ENCODE data around the gene COP1.
A peak's percentile ranks its signal among the peaks of the same experiment; 100 is the strongest.

Gene COP1

DNA sequence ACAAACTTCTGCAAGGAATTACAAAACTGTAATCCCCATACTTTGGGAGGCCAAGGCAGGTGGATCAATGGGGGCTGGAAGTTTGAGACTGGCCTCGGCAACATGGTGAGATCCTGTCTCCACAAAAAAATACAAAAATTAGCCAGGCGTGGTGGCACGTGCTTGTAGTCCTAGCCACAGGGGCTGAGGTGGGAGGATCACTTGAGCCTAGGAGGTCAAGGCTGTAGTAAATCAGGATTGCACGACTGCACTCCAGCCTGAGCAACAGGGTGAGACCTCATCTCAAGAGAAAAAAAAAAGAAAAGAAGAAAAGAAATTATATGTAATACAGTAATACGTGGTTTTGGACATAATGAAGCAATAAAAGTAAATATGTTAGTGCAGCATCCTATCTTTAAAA is 138.2 kb downstream of the COP1 start:
- Histone ChIP-seq H3K9me3 (ENCODE audit: control insufficient read depth, low read length) (no peaks in the 10 kb centered on the region), H3K4me3 (ENCODE audit: low read length) (no peak overlapping the region), H3K36me3 (ENCODE audit: control insufficient read depth, insufficient read depth, low read length, severe bottlenecking) (peaks cover 5% of the 10 kb centered on the region), H3K27me3 (replicated peaks; ENCODE audit: control insufficient read depth, insufficient read depth, low read length) (no peaks in the 10 kb centered on the region), H3K4me1 (ENCODE audit: control insufficient read depth, insufficient read depth, low read length) (no peaks in the 10 kb centered on the region), H3K9ac (ENCODE audit: low read length) (no peak overlapping the region)
- no peak for DNase-seq (ENCODE audit: low read depth)

DNA sequence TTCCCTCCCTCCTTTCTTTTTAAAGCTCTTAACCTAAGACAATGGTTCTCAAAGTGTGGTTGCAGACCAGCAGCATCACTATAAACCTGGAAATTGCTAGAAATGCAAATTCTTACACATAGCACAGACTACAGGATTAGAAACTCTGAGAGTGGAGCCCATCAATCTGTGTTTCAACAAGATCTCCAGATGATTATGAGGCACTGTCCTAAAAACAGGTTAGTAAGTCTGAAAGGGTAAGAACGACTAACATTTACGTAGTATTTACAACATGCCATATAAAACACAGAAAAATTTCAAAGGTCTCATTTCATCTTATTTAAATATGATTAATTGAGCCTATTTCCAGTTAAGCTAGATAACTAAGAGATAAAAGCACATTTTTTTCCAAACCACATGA is 138.8 kb downstream of the COP1 start:
- no peak overlapping the region for H3K4me3 ChIP-seq (ENCODE audit: low read length)
- H3K27me3 ChIP-seq (replicated peaks; ENCODE audit: control insufficient read depth, insufficient read depth, low read length) = no peaks in the 10 kb centered on the region
- H3K9me3 ChIP-seq (ENCODE audit: control insufficient read depth, low read length) = no peaks in the 10 kb centered on the region
- peaks cover 5% of the 10 kb centered on the region for H3K36me3 ChIP-seq (ENCODE audit: control insufficient read depth, insufficient read depth, low read length, severe bottlenecking)
- no peak overlapping the region for H3K9ac ChIP-seq (ENCODE audit: low read length)
- no peak for DNase-seq (ENCODE audit: low read depth)
- no peaks in the 10 kb centered on the region for H3K4me1 ChIP-seq (ENCODE audit: control insufficient read depth, insufficient read depth, low read length)

DNA sequence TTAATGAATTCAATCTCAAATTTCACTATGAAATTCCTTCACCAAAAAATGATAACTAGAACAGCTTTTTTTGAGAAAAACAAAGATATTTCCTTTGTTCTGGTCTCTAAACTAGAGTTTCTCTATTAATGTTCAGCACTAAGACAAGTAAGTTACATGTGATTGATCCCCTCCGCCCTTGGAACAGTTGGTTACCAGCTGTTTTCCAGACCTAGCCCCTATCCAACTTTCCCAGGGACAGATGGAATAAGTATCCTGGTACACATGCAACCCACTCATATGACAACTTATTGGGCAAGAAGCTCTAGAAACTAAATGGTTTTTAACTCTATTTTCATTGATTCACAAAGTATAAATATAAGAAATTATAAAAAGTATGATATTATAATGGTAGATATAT is 140.4 kb downstream of the COP1 start:
- no peaks in the 10 kb centered on the region for H3K4me1 ChIP-seq (ENCODE audit: control insufficient read depth, insufficient read depth, low read length)
- H3K36me3 ChIP-seq (ENCODE audit: control insufficient read depth, insufficient read depth, low read length, severe bottlenecking) = peaks cover under 1% of the 10 kb centered on the region
- H3K9me3 ChIP-seq (ENCODE audit: control insufficient read depth, low read length) = no peaks in the 10 kb centered on the region
- no peak overlapping the region for H3K9ac ChIP-seq (ENCODE audit: low read length)
- H3K4me3 ChIP-seq (ENCODE audit: low read length) = no peak overlapping the region
- no peak for DNase-seq (ENCODE audit: low read depth)
- no peaks in the 10 kb centered on the region for H3K27me3 ChIP-seq (replicated peaks; ENCODE audit: control insufficient read depth, insufficient read depth, low read length)

DNA sequence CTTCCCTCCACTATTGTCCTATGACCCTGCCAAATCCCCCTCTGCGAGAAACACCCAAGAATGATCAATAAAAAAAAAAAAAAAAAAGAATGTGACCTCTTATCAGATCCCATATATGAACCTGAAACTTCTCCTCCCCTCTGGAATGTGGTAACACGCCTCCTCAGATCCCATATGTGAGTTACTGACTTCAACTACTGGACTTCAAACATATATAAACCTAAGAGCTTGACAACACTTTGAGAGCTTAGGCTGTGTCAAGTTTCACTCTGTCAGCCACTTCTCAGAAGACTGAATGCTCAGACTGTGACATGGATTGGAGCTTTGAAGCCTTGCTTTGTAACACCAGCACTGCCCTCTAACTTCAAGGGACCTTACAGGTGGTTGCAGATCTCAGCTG is 148.4 kb downstream of the COP1 start:
- Histone ChIP-seq H3K9ac (ENCODE audit: low read length) (no peak overlapping the region), H3K27me3 (replicated peaks; ENCODE audit: control insufficient read depth, insufficient read depth, low read length) (no peaks in the 10 kb centered on the region), H3K4me3 (ENCODE audit: low read length) (no peak overlapping the region), H3K36me3 (ENCODE audit: control insufficient read depth, insufficient read depth, low read length, severe bottlenecking) (peaks cover 5% of the 10 kb centered on the region), H3K9me3 (ENCODE audit: control insufficient read depth, low read length) (no peaks in the 10 kb centered on the region), H3K4me1 (ENCODE audit: control insufficient read depth, insufficient read depth, low read length) (no peaks in the 10 kb centered on the region)
- DNase-seq (ENCODE audit: low read depth) = no peak

DNA sequence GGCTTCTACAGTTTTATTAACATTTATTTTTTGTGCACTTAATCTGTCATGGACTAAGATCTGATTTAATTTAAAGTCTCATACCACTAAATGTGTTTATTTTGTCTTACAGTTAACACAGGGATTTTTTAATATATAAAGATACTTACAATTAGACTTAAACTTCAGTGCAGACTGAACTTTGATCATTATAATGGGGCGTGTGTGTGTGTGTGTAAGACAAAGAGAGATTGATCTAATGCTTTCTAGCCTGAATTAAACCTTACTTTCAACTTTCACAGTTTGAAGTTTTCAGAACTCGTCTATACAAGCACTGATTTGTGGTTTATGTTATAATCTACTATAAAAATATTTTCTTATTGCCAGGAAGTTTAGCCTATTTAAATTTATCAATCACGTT is 150.8 kb downstream of the COP1 start:
- H3K4me1 ChIP-seq (ENCODE audit: control insufficient read depth, insufficient read depth, low read length) = peaks cover 5% of the 10 kb centered on the region
- H3K27me3 ChIP-seq (replicated peaks; ENCODE audit: control insufficient read depth, insufficient read depth, low read length) = no peaks in the 10 kb centered on the region
- DNase-seq (ENCODE audit: low read depth) = no peak
- H3K9ac ChIP-seq (ENCODE audit: low read length) = no peak overlapping the region
- H3K9me3 ChIP-seq (ENCODE audit: control insufficient read depth, low read length) = no peaks in the 10 kb centered on the region
- peaks cover 5% of the 10 kb centered on the region for H3K36me3 ChIP-seq (ENCODE audit: control insufficient read depth, insufficient read depth, low read length, severe bottlenecking)
- no peak overlapping the region for H3K4me3 ChIP-seq (ENCODE audit: low read length)

DNA sequence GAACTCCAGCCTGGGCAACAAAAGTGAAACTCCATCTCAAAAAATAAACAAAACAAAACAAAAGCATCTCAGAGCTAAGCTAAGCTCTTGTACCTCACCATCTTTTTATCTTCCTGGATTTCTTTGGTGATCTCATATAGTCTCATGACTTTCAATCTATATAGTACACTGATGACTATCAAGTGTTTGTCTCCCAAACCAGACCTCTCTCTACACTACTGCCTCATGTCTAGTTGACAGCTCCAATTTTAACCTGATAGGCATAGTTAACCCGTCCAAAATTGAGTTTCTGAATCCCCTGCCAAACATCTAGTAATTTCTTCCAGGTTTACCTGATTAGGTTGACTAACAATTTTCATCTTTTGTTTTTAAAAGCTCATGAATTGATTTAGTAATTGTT is 151.7 kb downstream of the COP1 start:
- peaks cover 5% of the 10 kb centered on the region for H3K4me1 ChIP-seq (ENCODE audit: control insufficient read depth, insufficient read depth, low read length)
- H3K36me3 ChIP-seq (ENCODE audit: control insufficient read depth, insufficient read depth, low read length, severe bottlenecking) = peaks cover 5% of the 10 kb centered on the region
- no peaks in the 10 kb centered on the region for H3K9me3 ChIP-seq (ENCODE audit: control insufficient read depth, low read length)
- no peak overlapping the region for H3K9ac ChIP-seq (ENCODE audit: low read length)
- H3K27me3 ChIP-seq (replicated peaks; ENCODE audit: control insufficient read depth, insufficient read depth, low read length) = no peaks in the 10 kb centered on the region
- H3K4me3 ChIP-seq (ENCODE audit: low read length) = no peak overlapping the region
- no peak for DNase-seq (ENCODE audit: low read depth)

DNA sequence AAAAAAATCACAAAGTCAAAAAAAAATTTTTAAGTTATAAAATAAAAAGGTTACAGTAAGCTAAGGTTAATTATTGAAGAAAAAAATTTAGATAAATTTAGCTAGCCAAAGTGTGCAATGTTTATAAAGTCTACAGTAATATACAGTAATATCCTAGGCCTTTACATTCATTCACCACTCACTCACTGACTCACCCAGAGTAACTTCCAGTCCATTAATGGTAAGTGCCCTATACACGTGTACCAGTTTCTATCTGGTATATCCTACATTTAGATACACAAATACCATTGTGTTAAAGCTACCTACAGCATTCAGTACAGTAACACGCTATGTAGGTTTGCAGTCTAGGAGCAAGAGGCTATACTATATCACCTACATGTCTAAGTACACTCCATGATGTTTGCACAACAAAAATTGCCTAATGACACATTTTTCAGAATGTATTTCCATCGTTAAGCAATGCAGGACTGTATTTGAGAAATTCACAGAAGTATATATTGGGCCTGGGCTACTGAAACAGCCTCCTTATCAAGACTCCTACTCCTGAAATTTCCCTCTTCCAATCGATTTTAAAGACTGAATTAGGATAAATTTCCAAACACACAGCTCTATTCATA is 155.1 kb downstream of the COP1 start:
- peaks cover 5% of the 10 kb centered on the region for H3K36me3 ChIP-seq (ENCODE audit: control insufficient read depth, insufficient read depth, low read length, severe bottlenecking)
- peak; percentile 17 for DNase-seq (ENCODE audit: low read depth)
- H3K9me3 ChIP-seq (ENCODE audit: control insufficient read depth, low read length) = no peaks in the 10 kb centered on the region
- peaks cover 5% of the 10 kb centered on the region for H3K4me1 ChIP-seq (ENCODE audit: control insufficient read depth, insufficient read depth, low read length)
- H3K9ac ChIP-seq (ENCODE audit: low read length) = no peak overlapping the region
- no peaks in the 10 kb centered on the region for H3K27me3 ChIP-seq (replicated peaks; ENCODE audit: control insufficient read depth, insufficient read depth, low read length)
- H3K4me3 ChIP-seq (ENCODE audit: low read length) = no peak overlapping the region

DNA sequence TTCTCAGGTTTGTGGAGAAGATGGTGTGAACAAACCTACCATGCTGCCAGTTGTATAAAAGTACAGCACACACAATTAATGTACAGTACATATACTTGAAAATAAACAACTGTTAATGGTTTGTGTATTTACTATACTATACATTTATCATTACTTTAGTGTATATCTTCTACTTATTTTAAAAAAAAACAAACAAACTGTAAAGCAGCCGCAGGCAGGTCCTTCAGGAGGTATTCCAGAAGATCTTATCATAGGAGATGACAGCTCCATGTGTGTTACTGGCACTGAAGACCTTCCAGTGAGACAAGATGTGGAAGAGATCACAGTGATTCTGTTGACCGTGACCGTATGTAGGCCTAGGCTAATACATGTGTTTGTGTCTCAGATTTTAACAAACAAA is 155.7 kb downstream of the COP1 start:
- peaks cover 5% of the 10 kb centered on the region for H3K36me3 ChIP-seq (ENCODE audit: control insufficient read depth, insufficient read depth, low read length, severe bottlenecking)
- H3K4me1 ChIP-seq (ENCODE audit: control insufficient read depth, insufficient read depth, low read length) = peaks cover 5% of the 10 kb centered on the region
- no peak overlapping the region for H3K4me3 ChIP-seq (ENCODE audit: low read length)
- H3K9me3 ChIP-seq (ENCODE audit: control insufficient read depth, low read length) = no peaks in the 10 kb centered on the region
- no peaks in the 10 kb centered on the region for H3K27me3 ChIP-seq (replicated peaks; ENCODE audit: control insufficient read depth, insufficient read depth, low read length)
- no peak for DNase-seq (ENCODE audit: low read depth)
- H3K9ac ChIP-seq (ENCODE audit: low read length) = no peak overlapping the region

DNA sequence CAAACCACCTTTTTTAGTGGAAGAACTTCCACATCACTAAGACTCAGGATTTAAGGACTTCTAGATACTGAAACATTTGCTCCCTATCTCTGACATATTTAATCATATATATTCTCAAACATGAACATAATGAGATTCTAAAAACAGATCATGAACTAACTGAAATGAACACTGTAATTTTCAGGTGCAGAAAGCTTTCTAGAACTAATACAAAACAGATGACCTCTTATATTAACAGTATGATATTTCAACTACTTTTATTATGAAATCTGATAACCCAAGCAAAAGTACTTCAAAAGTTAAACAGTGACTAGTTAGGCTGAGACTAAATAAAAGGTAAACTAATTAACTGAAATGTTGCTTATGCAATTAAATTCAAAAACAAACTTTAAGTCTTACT is 157.5 kb downstream of the COP1 start:
- H3K27me3 ChIP-seq (replicated peaks; ENCODE audit: control insufficient read depth, insufficient read depth, low read length) = no peaks in the 10 kb centered on the region
- peaks cover 5% of the 10 kb centered on the region for H3K36me3 ChIP-seq (ENCODE audit: control insufficient read depth, insufficient read depth, low read length, severe bottlenecking)

DNA sequence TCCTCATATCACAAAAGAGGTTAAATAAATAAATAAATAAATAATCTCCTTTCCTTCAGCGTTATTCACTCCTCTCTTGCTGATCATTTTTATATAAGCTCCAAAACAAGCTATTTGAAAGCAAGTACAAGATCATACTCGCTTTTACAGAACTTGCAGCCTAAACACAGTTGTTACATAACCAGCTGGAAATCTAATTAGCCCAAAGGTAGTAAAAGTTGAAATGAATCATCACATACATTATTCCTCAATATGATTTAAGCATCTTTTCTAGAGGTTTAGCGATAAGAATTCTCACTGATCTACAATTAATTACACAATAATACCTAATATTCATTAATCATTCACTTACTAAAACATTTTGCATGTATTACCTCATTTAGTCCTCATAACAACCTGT is 160.2 kb downstream of the COP1 start:
- H3K9ac ChIP-seq (ENCODE audit: low read length) = no peak overlapping the region
- no peaks in the 10 kb centered on the region for H3K9me3 ChIP-seq (ENCODE audit: control insufficient read depth, low read length)
- H3K36me3 ChIP-seq (ENCODE audit: control insufficient read depth, insufficient read depth, low read length, severe bottlenecking) = peaks cover 18% of the 10 kb centered on the region
- no peak for DNase-seq (ENCODE audit: low read depth)
- no peaks in the 10 kb centered on the region for H3K27me3 ChIP-seq (replicated peaks; ENCODE audit: control insufficient read depth, insufficient read depth, low read length)
- no peak overlapping the region for H3K4me3 ChIP-seq (ENCODE audit: low read length)
- H3K4me1 ChIP-seq (ENCODE audit: control insufficient read depth, insufficient read depth, low read length) = no peaks in the 10 kb centered on the region

More for the DNA sequence above, 157.5 kb downstream of the COP1 start:
- DNase-seq (ENCODE audit: low read depth) = no peak
- Histone ChIP-seq H3K4me1 (ENCODE audit: control insufficient read depth, insufficient read depth, low read length) (peaks cover 5% of the 10 kb centered on the region), H3K9me3 (ENCODE audit: control insufficient read depth, low read length) (no peaks in the 10 kb centered on the region), H3K4me3 (ENCODE audit: low read length) (no peak overlapping the region), H3K9ac (ENCODE audit: low read length) (no peak overlapping the region)

DNA sequence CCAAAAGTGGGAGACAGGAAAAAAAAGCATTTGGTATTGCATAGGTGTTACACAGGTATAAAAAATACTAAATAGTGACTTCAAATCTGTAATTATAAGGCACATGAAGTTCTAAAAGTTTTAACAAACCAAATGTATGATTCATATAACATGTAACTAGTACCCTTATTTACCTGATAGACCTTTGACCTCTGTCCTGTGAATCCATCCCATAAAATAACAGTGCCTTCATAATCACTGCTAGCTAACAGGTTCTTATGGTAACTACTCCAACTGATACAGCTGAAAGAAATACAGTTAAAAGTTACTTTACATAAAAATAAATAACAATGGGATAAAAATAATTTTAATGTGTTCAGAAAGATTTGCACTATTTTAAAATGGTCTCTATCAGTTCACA is 163.5 kb downstream of the COP1 start:
- Histone ChIP-seq H3K4me1 (ENCODE audit: control insufficient read depth, insufficient read depth, low read length) (no peaks in the 10 kb centered on the region), H3K9me3 (ENCODE audit: control insufficient read depth, low read length) (no peaks in the 10 kb centered on the region), H3K27me3 (replicated peaks; ENCODE audit: control insufficient read depth, insufficient read depth, low read length) (no peaks in the 10 kb centered on the region), H3K4me3 (ENCODE audit: low read length) (no peak overlapping the region), H3K9ac (ENCODE audit: low read length) (no peak overlapping the region), H3K36me3 (ENCODE audit: control insufficient read depth, insufficient read depth, low read length, severe bottlenecking) (peaks cover 37% of the 10 kb centered on the region)
- DNase-seq (ENCODE audit: low read depth) = no peak

DNA sequence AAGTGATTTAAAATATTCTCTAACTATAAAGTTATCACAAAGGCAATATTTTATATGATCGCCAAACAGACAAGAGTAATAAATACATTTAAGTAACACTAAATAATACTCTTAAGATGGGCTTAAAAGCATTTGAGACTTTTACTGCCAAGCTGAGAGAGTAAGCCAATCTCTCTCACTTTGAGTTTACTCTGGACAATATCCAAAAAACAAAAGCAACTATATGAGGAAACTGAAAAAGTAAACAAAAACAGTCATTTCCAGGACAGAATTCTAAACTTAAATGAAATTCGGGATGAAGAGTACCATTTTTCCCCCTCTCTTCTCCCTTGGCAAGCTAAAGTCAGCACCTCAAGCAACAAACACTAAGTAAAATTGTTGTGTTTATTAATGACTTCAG is 173.2 kb downstream of the COP1 start:
- Histone ChIP-seq H3K9ac (ENCODE audit: low read length) (no peak overlapping the region), H3K9me3 (ENCODE audit: control insufficient read depth, low read length) (no peaks in the 10 kb centered on the region), H3K4me1 (ENCODE audit: control insufficient read depth, insufficient read depth, low read length) (peaks cover 7% of the 10 kb centered on the region), H3K27me3 (replicated peaks; ENCODE audit: control insufficient read depth, insufficient read depth, low read length) (no peaks in the 10 kb centered on the region), H3K4me3 (ENCODE audit: low read length) (no peak overlapping the region), H3K36me3 (ENCODE audit: control insufficient read depth, insufficient read depth, low read length, severe bottlenecking) (peaks cover 18% of the 10 kb centered on the region)
- peak; percentile 64 for DNase-seq (ENCODE audit: low read depth)

Data from adipocyte (in vitro differentiated cells).